HEK293T (cell line): ENCODE measurements around the gene SNRPN.
"Not testable (repeated sequence)": the region's sequence is repeated elsewhere in the genome, so short reads cannot be mapped to it uniquely, and the experiment has no call there.

Source experiments
- CTCF ChIA-PET: fragments of 350-600 bp; formaldehyde crosslinking; extraction: SDS; loops from one replicate; lab custom pipeline; 2021; ENCODE audit warnings: antibody characterized with exemption, inconsistent platforms; lab: Yijun Ruan, JAX
- POLR2A ChIA-PET: fragments of 350-600 bp; formaldehyde crosslinking; extraction: SDS; loops from one replicate; lab custom pipeline; 2020; ENCODE audit warnings: antibody characterized with exemption, inconsistent platforms; lab: Yijun Ruan, JAX
- DNase-seq: peaks from one replicate; pipeline ENCODE4 v3.0.0; 2012; ENCODE audit warnings: mixed read lengths; ENCODE audit errors: extremely low spot score
- ARNT ChIP-seq: fragments of 450-650 bp; IDR thresholded peaks from 2 replicates; pipeline ENCODE4 v1.6.1; 2017; ENCODE audit warnings: mild to moderate bottlenecking
- BHLHE40 ChIP-seq: fragments of 450-650 bp; IDR thresholded peaks from 2 replicates; pipeline ENCODE4 v1.6.1; 2016; ENCODE audit warnings: mild to moderate bottlenecking, moderate library complexity, borderline replicate concordance
- CTBP1 ChIP-seq: fragments of 450-650 bp; IDR thresholded peaks from 2 replicates; pipeline ENCODE4 v1.6.1; 2016; ENCODE audit warnings: borderline replicate concordance
- ELF4 ChIP-seq: fragments of 450-650 bp; IDR thresholded peaks from 2 replicates; pipeline ENCODE4 v1.6.1; 2017; ENCODE audit warnings: antibody characterized with exemption
- FOXA1 ChIP-seq: fragments of 450-650 bp; IDR thresholded peaks from 2 replicates; pipeline ENCODE4 v1.6.1; 2016; ENCODE audit warnings: mild to moderate bottlenecking
- FOXK2 ChIP-seq: fragments of 450-650 bp; IDR thresholded peaks from 2 replicates; pipeline ENCODE4 v1.6.1; 2016; ENCODE audit warnings: mild to moderate bottlenecking
- FOXM1 ChIP-seq: fragments of 450-650 bp; IDR thresholded peaks from 2 replicates; pipeline ENCODE4 v1.6.1; 2017; ENCODE audit warnings: mild to moderate bottlenecking, borderline replicate concordance
- HDGF ChIP-seq: fragments of 450-650 bp; IDR thresholded peaks from 2 replicates; pipeline ENCODE4 v1.6.1; 2017; ENCODE audit warnings: antibody characterized with exemption, borderline replicate concordance
- L3MBTL2 ChIP-seq: fragments of 450-650 bp; conservative IDR thresholded peaks from 2 replicates; pipeline ENCODE4 v1.6.1; 2016; ENCODE audit warnings: mild to moderate bottlenecking
- LEF1 ChIP-seq: fragments of 450-650 bp; IDR thresholded peaks from 2 replicates; pipeline ENCODE4 v1.6.1; 2017; ENCODE audit warnings: mild to moderate bottlenecking, borderline replicate concordance
- NFRKB ChIP-seq: fragments of 450-650 bp; IDR thresholded peaks from 2 replicates; pipeline ENCODE4 v1.6.1; 2016; ENCODE audit warnings: mild to moderate bottlenecking, moderate library complexity
- SP1 ChIP-seq: fragments of 450-650 bp; IDR thresholded peaks from 2 replicates; pipeline ENCODE4 v1.6.1; 2017
- SUZ12 ChIP-seq: fragments of 450-650 bp; IDR thresholded peaks from 2 replicates; pipeline ENCODE4 v1.6.1; 2016; ENCODE audit warnings: mild to moderate bottlenecking
- TARDBP ChIP-seq: fragments of 450-650 bp; IDR thresholded peaks from 2 replicates; pipeline ENCODE4 v1.6.1; 2016
- ZNF384 ChIP-seq: fragments of 450-650 bp; IDR thresholded peaks from 2 replicates; pipeline ENCODE4 v1.6.1; 2016
- TF ChIP-seq, protein P1 (sequence below): fragments of 450-650 bp; IDR thresholded peaks from 2 replicates; pipeline ENCODE4 v1.6.1; 2016

Gene SNRPN

DNA sequence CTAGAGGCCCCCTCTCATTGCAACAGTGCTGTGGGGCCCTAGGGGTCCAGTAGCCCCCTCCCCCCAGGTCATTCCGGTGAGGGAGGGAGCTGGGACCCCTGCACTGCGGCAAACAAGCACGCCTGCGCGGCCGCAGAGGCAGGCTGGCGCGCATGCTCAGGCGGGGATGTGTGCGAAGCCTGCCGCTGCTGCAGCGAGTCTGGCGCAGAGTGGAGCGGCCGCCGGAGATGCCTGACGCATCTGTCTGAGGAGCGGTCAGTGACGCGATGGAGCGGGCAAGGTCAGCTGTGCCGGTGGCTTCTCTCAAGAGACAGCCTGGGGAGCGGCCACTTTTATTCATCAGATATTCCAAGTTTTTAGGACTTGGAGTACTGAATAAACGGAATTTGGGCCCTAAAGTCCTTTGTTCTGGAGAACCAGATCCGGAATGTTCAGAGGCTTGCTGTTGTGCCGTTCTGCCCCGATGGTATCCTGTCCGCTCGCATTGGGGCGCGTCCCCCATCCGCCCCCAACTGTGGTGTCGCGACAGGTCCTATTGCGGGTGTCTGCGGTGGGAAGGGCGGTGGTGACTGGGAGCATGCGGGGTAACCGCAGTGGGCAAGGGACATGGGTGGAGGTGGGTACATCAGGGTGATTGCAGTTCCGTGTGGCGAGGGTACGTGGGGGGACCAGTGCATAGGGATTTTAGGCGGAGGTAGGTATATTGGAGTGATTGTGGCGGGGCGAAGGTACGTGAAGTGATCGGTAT is at the start of gene SNRPN, which contains the start of gene SNURF:
Gene SNRPN (plus strand): TSS at position 205 of the 748 bp plus-strand sequence. CDS start 19,467 bp downstream, outside the sequence.
Gene SNURF (plus strand): TSS at position 205 of the 748 bp plus-strand sequence. CDS start 62 bp downstream, at position 267.
- DNase-seq: no peak
- TF ChIP-seq CTBP1 (no peak), NFRKB (no peak), ELF4 (no peak), BHLHE40 (no peak), SUZ12 (no peak), FOXA1 (no peak), LEF1 (no peak), FOXK2 (no peak), L3MBTL2 (no peak), ARNT (no peak), TARDBP (no peak), SP1 (no peak), FOXM1 (no peak)
- TF ChIP-seq, protein P1, sequence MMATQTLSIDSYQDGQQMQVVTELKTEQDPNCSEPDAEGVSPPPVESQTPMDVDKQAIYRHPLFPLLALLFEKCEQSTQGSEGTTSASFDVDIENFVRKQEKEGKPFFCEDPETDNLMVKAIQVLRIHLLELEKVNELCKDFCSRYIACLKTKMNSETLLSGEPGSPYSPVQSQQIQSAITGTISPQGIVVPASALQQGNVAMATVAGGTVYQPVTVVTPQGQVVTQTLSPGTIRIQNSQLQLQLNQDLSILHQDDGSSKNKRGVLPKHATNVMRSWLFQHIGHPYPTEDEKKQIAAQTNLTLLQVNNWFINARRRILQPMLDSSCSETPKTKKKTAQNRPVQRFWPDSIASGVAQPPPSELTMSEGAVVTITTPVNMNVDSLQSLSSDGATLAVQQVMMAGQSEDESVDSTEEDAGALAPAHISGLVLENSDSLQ: no peak
- ChIA-PET CTCF (no interaction called here), POLR2A (no interaction called here)

DNA sequence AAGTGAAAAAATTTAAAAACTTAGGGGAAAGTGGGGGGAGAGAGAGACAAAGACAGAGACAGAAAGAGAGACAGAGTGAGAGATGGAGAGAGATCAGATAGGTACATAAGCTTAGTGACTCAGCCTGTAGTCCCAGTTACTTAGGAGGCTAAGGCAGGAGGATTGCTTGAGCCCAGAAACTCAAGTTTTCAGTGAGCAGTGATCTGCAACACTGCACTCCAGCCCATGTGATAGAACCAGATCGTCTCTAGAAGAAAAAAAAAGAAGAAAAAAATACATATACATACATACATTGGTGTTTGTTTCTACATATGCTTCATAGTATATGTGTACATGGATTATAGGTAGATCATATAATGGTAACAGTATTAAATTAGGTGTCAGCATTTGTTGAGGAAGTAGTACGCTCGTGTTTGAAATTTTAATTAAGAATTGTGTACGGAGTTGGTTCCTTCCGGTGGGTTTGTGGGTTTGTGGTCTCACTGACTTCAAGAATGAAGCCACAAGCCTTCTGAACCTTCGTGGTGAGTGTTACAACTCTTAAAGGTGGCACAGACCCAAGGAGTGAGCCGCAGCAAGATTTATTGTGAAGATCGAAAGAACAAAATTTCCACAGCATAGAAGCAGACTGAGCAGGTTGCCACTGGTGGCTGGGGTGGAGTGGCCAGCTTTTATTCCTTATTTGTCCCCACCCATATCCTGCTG is 38.3 kb upstream of the SNRPN start:
- POLR2A ChIA-PET: no interaction called here

DNA sequence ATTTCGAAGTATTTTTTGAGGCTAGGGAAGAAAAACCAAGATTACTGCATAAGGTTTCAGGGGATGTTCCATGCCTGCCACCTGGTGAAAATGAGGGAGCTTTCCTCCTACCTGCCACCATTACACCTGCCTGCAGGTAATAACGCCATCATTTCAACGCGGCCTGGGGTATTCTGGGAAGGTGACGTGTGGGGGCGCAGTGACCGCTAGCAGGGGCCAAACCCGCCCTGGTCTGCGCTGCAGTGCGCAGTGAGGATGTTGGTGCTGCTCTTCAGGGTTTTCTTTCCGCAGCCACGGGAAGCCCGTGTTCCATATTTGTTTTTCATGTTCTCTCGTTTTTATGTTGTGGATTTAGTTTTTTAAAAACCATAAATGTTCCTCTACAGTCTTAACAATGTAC is 37.4 kb upstream of the SNRPN start:
- CTCF ChIA-PET: no interaction called here
- POLR2A ChIA-PET: no interaction called here
- no peak for TF ChIP-seq ELF4
- no peak for TF ChIP-seq ZNF384
- TF ChIP-seq CTBP1: no peak
- TF ChIP-seq HDGF: no peak
- no peak for TF ChIP-seq FOXA1
- no peak for TF ChIP-seq LEF1
- DNase-seq: no peak

More for the DNA sequence above, 38.3 kb upstream of the SNRPN start:
- CTCF ChIA-PET: no interaction called here
- no peak for DNase-seq
- TF ChIP-seq CTBP1 (no peak), BHLHE40 (no peak), FOXK2 (no peak), ZNF384 (no peak), SP1 (no peak), L3MBTL2 (no peak), NFRKB (no peak), LEF1 (no peak), ELF4 (no peak), FOXA1 (no peak), ARNT (no peak), HDGF (no peak), TARDBP (no peak), FOXM1 (no peak), SUZ12 (no peak)
- TF ChIP-seq, protein P1: no peak

DNA sequence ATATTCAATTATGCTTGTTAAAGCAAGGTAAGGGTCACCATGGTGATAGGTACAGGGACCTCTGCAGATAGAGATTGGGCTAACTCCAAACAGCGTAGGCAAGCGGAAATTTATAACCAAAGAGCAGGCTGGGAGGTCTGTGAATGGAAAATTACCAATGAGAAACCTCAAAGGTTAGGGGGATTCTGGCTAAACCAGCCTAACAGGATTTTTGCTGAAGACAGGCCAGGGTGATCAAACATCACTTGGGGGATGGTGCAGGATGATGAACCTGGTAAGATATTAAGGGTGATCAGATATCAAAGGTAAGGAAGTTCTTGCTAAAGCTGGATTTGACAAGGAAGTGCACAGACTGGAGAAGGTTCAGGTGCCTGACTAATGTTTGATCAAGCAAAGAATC is 35.3 kb upstream of the SNRPN start:
- ChIA-PET CTCF (no interaction called here), POLR2A (no interaction called here)
- TF ChIP-seq FOXM1 (no peak), NFRKB (no peak), TARDBP (no peak), ELF4 (no peak), LEF1 (no peak), ARNT (no peak), SP1 (no peak), ZNF384 (no peak), SUZ12 (no peak), CTBP1 (no peak), FOXK2 (no peak), L3MBTL2 (no peak), HDGF (no peak), FOXA1 (no peak), BHLHE40 (no peak)
- TF ChIP-seq, protein P1: no peak
- no peak for DNase-seq

DNA sequence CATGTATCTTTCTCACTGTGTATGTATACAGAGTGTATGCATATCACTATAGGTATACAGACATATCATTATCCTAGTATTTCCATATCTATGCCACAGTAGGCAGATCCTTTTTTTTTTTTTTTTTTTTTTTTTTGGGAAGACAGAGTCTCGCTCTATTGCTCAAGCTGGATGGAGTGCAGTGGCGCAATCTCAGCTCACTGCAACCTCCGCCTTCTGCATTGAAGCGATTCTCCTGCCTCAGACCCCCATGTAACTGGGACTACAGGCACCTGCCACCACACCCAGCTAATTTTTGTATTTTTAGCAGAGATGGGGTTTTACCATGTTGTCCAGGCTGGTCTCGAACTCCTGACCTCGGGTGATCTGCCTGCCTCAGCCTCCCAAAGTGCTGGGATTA is 32.0 kb upstream of the SNRPN start:
- DNase-seq, CTCF ChIA-PET, POLR2A ChIA-PET: not testable (repeated sequence)

DNA sequence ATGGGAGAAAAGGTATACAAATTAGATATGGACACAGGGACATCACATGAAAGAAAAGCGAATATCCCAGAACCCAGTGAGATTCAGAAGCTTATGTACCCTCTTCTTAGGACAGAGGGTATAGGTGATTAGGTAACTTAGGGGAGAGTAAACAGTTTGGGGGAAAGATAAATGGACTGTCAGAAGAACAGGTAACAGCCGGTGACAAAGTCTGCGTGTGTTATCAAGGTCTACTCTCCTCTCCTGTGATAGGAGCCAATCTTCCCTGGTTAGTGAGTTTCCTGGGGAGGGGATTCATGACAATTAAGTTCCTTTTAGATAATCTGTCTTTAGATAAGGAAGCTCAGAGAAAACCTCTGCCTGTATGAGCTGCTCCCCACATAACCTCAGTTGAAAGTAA is 30.6 kb upstream of the SNRPN start:
- TF ChIP-seq, protein P1: no peak
- no peak for TF ChIP-seq SUZ12
- TF ChIP-seq ARNT: no peak
- TF ChIP-seq SP1: no peak
- TF ChIP-seq LEF1: no peak
- no peak for TF ChIP-seq FOXA1
- ChIA-PET CTCF (no interaction called here), POLR2A (no interaction called here)
- no peak for DNase-seq
